GM13977 (cell line): ENCODE data around the gene SLC22A16.

Experiments used
- DNase-seq: peaks from one replicate; pipeline ENCODE4 v3.0.0; 2012; ENCODE audit warnings: low spot score
- CTCF ChIP-seq: IDR thresholded peaks from 2 replicates; pipeline ENCODE4 v1.5.1; 2012; ENCODE audit warnings: mild to moderate bottlenecking, control low read depth; ENCODE audit not compliant: insufficient read depth; ENCODE audit errors: extremely low read depth, missing control alignments
- in situ Hi-C: fragments of 300-500 bp; cut with MboI; formaldehyde crosslinking; loops from one replicate; pipeline ENCODE4 v1.12.0; 2022; ENCODE audit warnings: low sequenced_read_pairs, low pct_unique_long_range_greater_than_20kb, mixed read lengths, inconsistent platforms; ENCODE audit not compliant: unreplicated experiment

The SLC22A16 gene

DNA sequence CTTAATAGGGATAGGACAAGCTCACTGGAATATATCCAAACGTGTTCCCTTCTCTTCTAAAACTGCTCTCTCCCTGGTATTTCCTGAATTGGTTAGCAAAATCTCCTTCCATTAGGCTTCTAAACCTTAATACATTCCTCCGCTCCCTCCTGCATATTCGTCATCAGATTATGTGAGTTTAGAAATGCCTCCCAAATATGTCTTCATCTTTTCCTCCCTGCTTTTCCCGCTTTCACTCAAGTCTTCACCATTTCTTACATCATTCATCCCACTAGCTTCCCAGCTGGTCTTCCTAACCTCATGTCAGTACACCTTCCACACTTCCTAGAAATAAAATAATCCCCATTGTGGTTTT is 26.9 kb downstream of the SLC22A16 start:
- no peak for TF ChIP-seq CTCF
- in situ Hi-C loops = no loop called here
- DNase-seq = no peak

DNA sequence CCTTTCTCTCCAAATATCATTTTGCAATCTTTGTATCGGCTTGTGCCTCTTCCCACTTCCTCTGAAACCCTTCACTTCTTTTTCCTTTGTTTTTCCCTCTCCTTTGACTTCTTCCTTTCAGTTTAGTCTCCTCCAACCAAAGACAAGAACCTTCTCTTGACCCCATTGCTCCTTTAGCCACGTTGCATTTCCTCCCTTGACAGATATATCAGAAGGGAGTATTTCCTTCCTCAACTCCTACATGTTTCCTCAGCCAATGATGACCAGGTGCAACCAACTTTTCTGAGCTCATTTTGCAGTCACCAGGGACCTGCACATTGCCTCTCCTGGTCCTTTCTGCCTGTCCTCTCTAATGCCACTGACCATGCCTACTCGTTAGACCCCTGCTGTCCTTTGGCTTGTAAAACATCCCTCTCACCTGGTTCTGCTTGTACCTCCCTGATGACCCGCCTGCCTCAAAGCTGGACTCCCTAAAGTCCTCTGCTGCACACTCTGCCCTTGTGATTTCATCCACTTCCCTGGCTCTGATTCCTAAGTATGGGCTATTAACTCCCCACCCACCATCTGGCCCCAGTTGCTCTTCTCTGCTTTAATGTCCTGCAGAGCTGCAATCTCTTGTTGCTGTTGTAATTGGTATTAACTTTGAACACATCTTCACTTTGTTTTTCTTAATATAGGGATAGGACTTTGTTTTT is 27.4 kb downstream of the SLC22A16 start:
- DNase-seq = no peak
- TF ChIP-seq CTCF = no peak
- in situ Hi-C loops = no loop called here

DNA sequence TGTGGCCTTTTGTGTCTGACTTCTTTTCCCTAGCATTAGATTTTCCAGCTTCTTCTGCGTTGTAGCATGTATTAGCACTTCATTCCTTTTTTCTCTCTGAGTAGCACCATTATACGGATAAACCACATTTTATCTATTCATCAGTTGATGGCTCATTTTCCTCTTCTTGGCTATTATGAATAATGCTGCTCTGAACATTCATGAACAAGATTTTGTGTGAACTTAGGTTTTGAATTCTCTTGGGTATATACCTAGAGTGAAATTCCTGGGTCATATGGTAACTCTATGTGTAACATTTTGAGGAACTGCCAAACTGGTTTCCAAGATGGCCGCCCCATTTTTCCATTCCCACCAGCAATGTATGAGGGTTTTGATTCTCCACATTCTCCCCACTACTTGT is 28.7 kb downstream of the SLC22A16 start:
- DNase-seq = no peak
- no peak for TF ChIP-seq CTCF
- in situ Hi-C loops = no loop called here

GRCh38 chr6:110446405-110446804 is 30.0 kb downstream of the SLC22A16 start:
- no peak for DNase-seq
- no peak for TF ChIP-seq CTCF
- in situ Hi-C loops = no loop called here

GRCh38 chr6:110440026-110440425 is 36.4 kb downstream of the SLC22A16 start:
- no peak for DNase-seq
- no peak for TF ChIP-seq CTCF
- in situ Hi-C loops = no loop called here

DNA sequence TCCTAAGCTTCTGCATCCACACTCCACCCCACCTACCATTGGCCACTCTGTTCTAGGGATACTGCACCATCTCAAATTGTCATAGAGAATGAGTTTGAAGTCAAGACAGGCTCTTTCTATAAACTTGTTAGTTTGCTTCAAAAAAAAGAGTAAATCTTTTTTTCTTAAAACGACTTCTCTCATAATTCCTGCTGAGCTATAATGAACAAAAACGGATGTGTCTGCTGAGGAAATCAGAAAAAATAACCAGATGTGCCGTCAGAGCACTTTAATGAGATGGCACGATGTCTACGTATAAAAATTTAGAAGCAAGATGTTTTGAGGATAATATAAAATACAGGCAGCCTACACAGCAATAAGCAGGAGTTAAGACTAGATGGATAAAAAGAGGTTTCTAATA is 37.1 kb downstream of the SLC22A16 start:
- in situ Hi-C loops = no loop called here
- no peak for DNase-seq
- TF ChIP-seq CTCF = no peak
